ENCODE data around the gene HERC2.

Gene HERC2

DNA sequence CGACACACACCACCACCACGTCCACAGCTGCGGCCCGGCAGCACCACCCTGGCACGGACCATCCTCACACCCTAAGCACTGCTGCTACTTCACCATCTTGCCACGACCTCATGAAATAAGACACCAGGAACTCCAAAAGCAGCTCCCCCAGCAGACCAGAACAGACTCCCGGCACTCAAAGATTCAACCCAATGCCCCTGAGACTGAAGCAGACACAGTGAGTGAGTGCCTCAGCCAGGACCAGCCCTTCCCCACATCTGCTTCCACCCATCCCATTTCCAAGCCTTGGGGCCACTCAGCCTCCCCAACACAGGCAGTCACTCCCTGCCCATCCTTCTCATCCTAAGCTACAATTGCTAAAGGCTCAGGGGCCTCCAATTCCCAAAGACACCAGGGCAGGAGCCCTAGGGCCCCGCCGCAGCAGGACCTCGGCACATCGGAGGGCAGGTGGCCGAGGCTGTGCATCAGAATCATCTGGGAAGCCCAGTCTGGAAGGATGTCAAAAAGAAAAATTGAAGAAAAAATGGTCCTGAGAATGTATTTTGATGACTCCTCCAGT is 204.5 kb downstream of the HERC2 start:
- H3K36me3 ChIP-seq (ENCODE audit: insufficient read depth, insufficient read length, low read length) = peaks cover 76% of the 10 kb centered on the region
- H3K4me1 ChIP-seq (ENCODE audit: insufficient read depth, insufficient read length) = peaks cover 2% of the 10 kb centered on the region
- no peaks in the 10 kb centered on the region for H3K27me3 ChIP-seq (ENCODE audit: insufficient read depth, insufficient read length)
- H3K9ac ChIP-seq (ENCODE audit: insufficient read length, low read depth) = no peak overlapping the region
- TF ChIP-seq YY1 (IDR thresholded peaks at IDR 0.05; ENCODE audit: insufficient read depth, insufficient read length) (no peak), SUZ12 (IDR thresholded peaks at IDR 0.05; ENCODE audit: extremely low read depth, insufficient read depth, insufficient read length) (no peak), ZNF274 (IDR thresholded peaks at IDR 0.05; ENCODE audit: low read depth, low read length) (no peak)
- DNase-seq (ENCODE audit: low read depth, low spot score) = no peak
- H3K4me3 ChIP-seq (ENCODE audit: insufficient read length, low read depth) = no peak overlapping the region
- H3K9me3 ChIP-seq (ENCODE audit: insufficient read depth, low read length) = no peaks in the 10 kb centered on the region

DNA sequence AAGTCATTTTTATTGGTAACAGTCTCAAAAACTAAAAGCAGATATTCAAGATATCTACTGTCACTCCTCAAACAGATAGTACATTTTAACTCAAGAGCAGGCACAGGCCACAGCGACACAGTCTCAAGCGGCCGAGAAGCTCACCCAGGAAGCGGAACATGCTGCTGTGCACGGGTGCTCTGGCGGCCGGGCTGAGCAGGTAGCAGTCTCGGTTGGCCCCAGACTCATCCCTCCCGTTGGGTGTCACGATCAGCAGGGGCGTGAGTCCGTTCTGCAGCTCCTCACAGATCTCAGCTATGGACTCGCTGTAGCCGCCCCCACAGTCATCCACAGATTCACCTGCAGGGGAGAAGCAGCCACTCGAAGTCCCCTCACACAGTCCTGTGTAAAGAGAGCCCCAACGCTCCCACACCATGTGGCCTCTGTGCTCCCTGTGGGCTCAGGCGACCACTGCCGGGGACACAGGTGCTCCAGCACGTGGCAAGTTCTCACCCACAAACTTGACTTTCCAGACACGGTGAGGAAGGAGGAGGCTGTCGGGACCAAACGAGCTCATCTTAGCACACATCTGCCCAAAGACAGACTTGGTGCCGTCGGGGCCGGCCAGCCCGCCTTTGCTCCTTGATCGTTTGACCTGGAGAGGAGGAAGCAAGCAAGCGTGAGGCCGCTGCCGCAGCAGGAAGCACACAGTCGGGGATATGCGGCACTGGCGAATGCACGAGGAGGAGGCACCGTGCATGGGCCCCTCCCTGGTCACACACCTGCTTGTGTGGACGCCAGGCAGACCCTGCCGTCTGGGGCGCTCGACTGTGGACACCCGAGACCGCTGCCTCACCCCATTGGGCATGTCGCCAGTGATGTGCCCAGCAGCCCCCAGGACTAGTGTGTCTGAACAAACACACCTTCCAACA is 205.2 kb downstream of the HERC2 start:
- no peak overlapping the region for H3K4me3 ChIP-seq (ENCODE audit: insufficient read length, low read depth)
- no peaks in the 10 kb centered on the region for H3K9me3 ChIP-seq (ENCODE audit: insufficient read depth, low read length)
- TF ChIP-seq ZNF274 (IDR thresholded peaks at IDR 0.05; ENCODE audit: low read depth, low read length) = no peak
- TF ChIP-seq YY1 (IDR thresholded peaks at IDR 0.05; ENCODE audit: insufficient read depth, insufficient read length) = no peak
- TF ChIP-seq SUZ12 (IDR thresholded peaks at IDR 0.05; ENCODE audit: extremely low read depth, insufficient read depth, insufficient read length) = no peak
- no peak for DNase-seq (ENCODE audit: low read depth, low spot score)
- no peak overlapping the region for H3K9ac ChIP-seq (ENCODE audit: insufficient read length, low read depth)
- H3K27me3 ChIP-seq (ENCODE audit: insufficient read depth, insufficient read length) = no peaks in the 10 kb centered on the region
- H3K36me3 ChIP-seq (ENCODE audit: insufficient read depth, insufficient read length, low read length) = peaks cover 77% of the 10 kb centered on the region
- H3K4me1 ChIP-seq (ENCODE audit: insufficient read depth, insufficient read length) = peaks cover 2% of the 10 kb centered on the region

DNA sequence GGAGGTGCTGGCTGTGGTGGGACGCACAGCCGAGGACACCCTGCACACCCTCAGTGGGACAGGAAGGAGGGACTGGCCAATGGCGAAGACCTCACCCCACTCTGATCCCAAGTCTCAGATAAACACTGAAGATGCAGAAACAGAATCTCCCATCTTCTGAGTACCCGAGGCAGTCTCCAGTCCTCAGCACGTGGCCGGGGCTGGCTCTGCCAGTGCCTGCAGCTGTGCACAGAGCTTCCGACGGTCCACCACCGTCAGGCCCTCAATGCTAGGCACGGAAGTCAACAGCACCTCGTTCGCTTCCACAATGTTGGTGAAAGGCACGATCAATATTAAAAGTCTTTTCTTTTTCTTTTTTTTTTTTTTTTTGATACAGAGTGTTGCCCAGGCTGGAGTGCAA is 206.1 kb downstream of the HERC2 start:
- DNase-seq (ENCODE audit: low read depth, low spot score) = no peak
- Histone ChIP-seq H3K36me3 (ENCODE audit: insufficient read depth, insufficient read length, low read length) (peaks cover 78% of the 10 kb centered on the region), H3K4me3 (ENCODE audit: insufficient read length, low read depth) (no peak overlapping the region), H3K4me1 (ENCODE audit: insufficient read depth, insufficient read length) (peaks cover 2% of the 10 kb centered on the region), H3K9me3 (ENCODE audit: insufficient read depth, low read length) (no peaks in the 10 kb centered on the region), H3K27me3 (ENCODE audit: insufficient read depth, insufficient read length) (no peaks in the 10 kb centered on the region), H3K9ac (ENCODE audit: insufficient read length, low read depth) (no peak overlapping the region)
- TF ChIP-seq SUZ12 (IDR thresholded peaks at IDR 0.05; ENCODE audit: extremely low read depth, insufficient read depth, insufficient read length) (no peak), YY1 (IDR thresholded peaks at IDR 0.05; ENCODE audit: insufficient read depth, insufficient read length) (no peak), ZNF274 (IDR thresholded peaks at IDR 0.05; ENCODE audit: low read depth, low read length) (no peak)

DNA sequence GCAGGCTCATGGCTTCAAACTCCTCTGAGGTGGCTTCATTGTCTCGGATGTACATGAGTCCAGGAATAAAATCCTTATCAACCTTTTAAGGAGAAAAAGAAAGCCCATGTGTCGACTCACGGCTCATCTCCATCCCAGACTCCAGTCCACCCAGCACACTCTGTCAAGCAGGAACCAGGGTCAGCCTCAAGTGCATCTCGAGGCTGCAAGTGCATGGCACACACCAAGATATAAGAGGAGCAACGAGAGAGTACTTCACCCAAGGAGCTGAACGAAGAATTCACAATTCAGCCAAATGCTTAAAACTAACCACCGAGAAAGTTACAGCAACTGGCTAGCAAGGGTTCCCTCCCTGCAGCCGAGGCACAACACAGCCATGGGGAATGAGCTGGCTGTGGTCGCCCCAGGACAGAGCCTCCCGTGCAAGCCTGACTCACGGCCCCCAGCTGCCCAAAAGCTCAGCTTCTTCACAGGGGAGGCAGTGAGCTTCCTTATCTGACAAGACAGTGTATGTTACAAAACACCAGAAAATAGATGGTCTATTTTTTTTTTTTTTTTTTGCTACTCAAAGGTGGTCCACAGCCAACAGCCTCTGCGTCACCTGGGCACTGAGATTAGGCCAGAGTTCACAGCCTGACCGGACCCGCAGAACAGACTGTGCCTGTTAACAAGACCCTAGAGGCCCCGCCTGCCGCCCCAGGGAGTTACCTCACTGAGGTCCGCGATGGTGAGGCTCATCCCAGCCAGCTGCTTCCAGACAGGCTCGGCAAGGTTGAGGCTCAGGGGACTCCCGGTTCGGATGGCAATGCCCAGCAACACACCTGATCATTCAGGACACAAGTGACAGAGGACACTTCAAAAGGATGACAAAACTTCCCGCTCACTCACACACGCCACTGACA is 207.0 kb downstream of the HERC2 start:
- Histone ChIP-seq H3K4me3 (ENCODE audit: insufficient read length, low read depth) (no peak overlapping the region), H3K27me3 (ENCODE audit: insufficient read depth, insufficient read length) (no peaks in the 10 kb centered on the region), H3K4me1 (ENCODE audit: insufficient read depth, insufficient read length) (peaks cover 2% of the 10 kb centered on the region), H3K9ac (ENCODE audit: insufficient read length, low read depth) (no peak overlapping the region), H3K36me3 (ENCODE audit: insufficient read depth, insufficient read length, low read length) (peaks cover 74% of the 10 kb centered on the region), H3K9me3 (ENCODE audit: insufficient read depth, low read length) (no peaks in the 10 kb centered on the region)
- TF ChIP-seq ZNF274 (IDR thresholded peaks at IDR 0.05; ENCODE audit: low read depth, low read length) = no peak
- DNase-seq (ENCODE audit: low read depth, low spot score) = no peak

DNA sequence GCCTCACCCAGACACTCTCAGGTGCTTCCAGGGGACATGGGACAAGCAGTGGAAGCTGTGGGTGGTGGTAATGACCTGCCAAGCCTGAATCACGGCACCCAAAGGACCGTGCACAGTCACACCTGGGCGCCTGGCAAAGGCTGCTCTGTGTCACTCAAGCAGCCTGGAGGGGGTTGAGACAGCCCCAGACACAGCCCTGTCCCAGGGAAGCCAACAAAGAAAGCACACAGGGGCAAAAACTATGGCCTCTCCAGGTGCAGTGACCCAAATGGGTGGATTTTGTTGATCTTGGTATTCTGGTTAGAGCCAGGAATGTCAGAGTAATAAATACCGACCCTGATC is 207.9 kb downstream of the HERC2 start:
- DNase-seq (ENCODE audit: low read depth, low spot score) = no peak

DNA sequence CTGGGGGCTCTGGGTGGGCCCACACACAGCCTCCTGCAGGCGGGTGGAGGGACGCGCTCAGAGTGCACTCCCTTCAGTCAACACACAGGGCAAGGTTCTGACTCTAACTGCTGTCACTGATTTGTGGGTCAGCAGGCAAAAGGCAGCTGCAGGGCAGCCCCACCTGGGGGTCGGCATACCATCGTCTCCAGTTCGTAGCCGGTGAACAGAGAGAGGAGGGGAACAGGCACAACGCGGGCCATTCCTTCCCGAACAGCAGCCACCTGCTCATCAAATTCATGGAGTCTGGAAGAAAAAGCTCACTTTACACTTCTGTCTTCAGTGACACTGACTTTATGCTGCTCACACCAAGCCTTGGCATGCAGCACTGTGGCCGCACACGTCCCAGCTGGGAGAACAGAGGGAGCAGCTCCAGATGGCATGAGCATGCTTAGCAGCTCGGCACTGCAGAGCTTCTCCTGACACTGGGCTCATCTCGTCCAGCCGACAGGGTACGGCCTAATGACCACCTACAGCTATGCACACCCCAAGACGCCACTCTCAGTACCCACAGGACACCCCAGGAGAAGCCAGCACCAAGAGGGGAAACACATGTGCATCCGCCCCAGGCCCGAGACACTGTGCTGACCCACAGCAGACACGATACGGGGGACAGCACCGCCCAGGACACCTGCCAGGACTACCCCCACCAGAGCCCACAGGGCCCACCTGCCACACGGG is 208.4 kb downstream of the HERC2 start:
- DNase-seq (ENCODE audit: low read depth, low spot score) = no peak
- H3K9ac ChIP-seq (ENCODE audit: insufficient read length, low read depth) = no peak overlapping the region
- peaks cover 65% of the 10 kb centered on the region for H3K36me3 ChIP-seq (ENCODE audit: insufficient read depth, insufficient read length, low read length)
- TF ChIP-seq YY1 (IDR thresholded peaks at IDR 0.05; ENCODE audit: insufficient read depth, insufficient read length) = no peak
- TF ChIP-seq ZNF274 (IDR thresholded peaks at IDR 0.05; ENCODE audit: low read depth, low read length) = no peak
- TF ChIP-seq SUZ12 (IDR thresholded peaks at IDR 0.05; ENCODE audit: extremely low read depth, insufficient read depth, insufficient read length) = no peak
- no peak overlapping the region for H3K4me3 ChIP-seq (ENCODE audit: insufficient read length, low read depth)
- H3K27me3 ChIP-seq (ENCODE audit: insufficient read depth, insufficient read length) = no peaks in the 10 kb centered on the region
- peaks cover 2% of the 10 kb centered on the region for H3K4me1 ChIP-seq (ENCODE audit: insufficient read depth, insufficient read length)
- H3K9me3 ChIP-seq (ENCODE audit: insufficient read depth, low read length) = no peaks in the 10 kb centered on the region

More for the DNA sequence above, 207.9 kb downstream of the HERC2 start:
- Histone ChIP-seq H3K4me1 (ENCODE audit: insufficient read depth, insufficient read length) (peaks cover 2% of the 10 kb centered on the region), H3K27me3 (ENCODE audit: insufficient read depth, insufficient read length) (no peaks in the 10 kb centered on the region), H3K9me3 (ENCODE audit: insufficient read depth, low read length) (no peaks in the 10 kb centered on the region), H3K9ac (ENCODE audit: insufficient read length, low read depth) (no peak overlapping the region), H3K4me3 (ENCODE audit: insufficient read length, low read depth) (no peak overlapping the region), H3K36me3 (ENCODE audit: insufficient read depth, insufficient read length, low read length) (peaks cover 69% of the 10 kb centered on the region)
- TF ChIP-seq ZNF274 (IDR thresholded peaks at IDR 0.05; ENCODE audit: low read depth, low read length) (no peak), YY1 (IDR thresholded peaks at IDR 0.05; ENCODE audit: insufficient read depth, insufficient read length) (no peak), SUZ12 (IDR thresholded peaks at IDR 0.05; ENCODE audit: extremely low read depth, insufficient read depth, insufficient read length) (no peak)
